ENCODE data around the gene SNORC.

The SNORC gene

GRCh38 chr2:232852676-232853075 lies 17.4 kb upstream of the SNORC start:
- no peaks in the 10 kb centered on the region for H3K79me2 ChIP-seq (ENCODE audit: insufficient read depth, low read depth)
- no peaks in the 10 kb centered on the region for H3K27me3 ChIP-seq (ENCODE audit: insufficient read depth, low read depth)
- H3K4me2 ChIP-seq, result no peak overlapping the region
- no peak overlapping the region for H3K4me3 ChIP-seq (IDR thresholded peaks at IDR 0.05; ENCODE audit: insufficient read depth, low read depth, low read length)
- no peak overlapping the region for H3K9ac ChIP-seq
- H2AFZ ChIP-seq (ENCODE audit: low read depth), result no peak overlapping the region
- no peaks in the 10 kb centered on the region; the same call in 1 of the 2 replicates for H3K36me3 ChIP-seq (ENCODE audit: insufficient read depth)
- no peak for TF ChIP-seq CTCF (conservative IDR thresholded peaks at IDR 0.05; ENCODE audit: low read depth, low read length)
- H4K20me1 ChIP-seq (ENCODE audit: insufficient read depth), result no peaks in the 10 kb centered on the region
- no peak overlapping the region for H3K27ac ChIP-seq
- H3K4me1 ChIP-seq (ENCODE audit: low read depth, poor library complexity, severe bottlenecking), result peaks cover 17% of the 10 kb centered on the region

DNA sequence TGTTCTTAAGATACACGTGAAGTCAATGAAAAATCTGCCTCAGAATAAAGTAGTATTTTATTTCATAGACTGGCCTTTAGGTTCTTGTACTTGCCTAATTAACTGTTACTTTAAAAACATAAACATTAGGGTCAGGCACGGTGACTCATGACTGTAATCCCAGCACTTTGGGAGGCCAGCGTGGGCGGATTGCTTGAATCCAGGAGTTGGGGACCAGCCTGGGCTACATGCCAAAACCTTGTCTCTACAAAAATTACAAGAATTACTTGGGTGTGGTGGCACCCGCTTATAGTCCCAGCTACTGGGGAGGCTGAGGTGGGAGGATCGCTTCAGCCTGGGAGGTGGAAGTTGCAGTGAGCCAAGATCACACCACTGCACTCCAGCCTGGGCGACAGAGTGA lies 16.0 kb upstream of the SNORC start:
- no peak overlapping the region for H3K27ac ChIP-seq
- no peaks in the 10 kb centered on the region; the same call in 1 of the 2 replicates for H3K36me3 ChIP-seq (ENCODE audit: insufficient read depth)
- no peak for TF ChIP-seq CTCF (conservative IDR thresholded peaks at IDR 0.05; ENCODE audit: low read depth, low read length)

GRCh38 chr2:232857158-232857563 lies 12.9 kb upstream of the SNORC start:
- no peak overlapping the region for H3K27ac ChIP-seq
- H3K27me3 ChIP-seq (ENCODE audit: insufficient read depth, low read depth), result no peaks in the 10 kb centered on the region
- H3K9ac ChIP-seq, result no peak overlapping the region
- H3K4me1 ChIP-seq (ENCODE audit: low read depth, poor library complexity, severe bottlenecking), result peaks cover 19% of the 10 kb centered on the region
- H3K79me2 ChIP-seq (ENCODE audit: insufficient read depth, low read depth), result no peaks in the 10 kb centered on the region
- no peak overlapping the region for H2AFZ ChIP-seq (ENCODE audit: low read depth)
- H3K4me3 ChIP-seq (IDR thresholded peaks at IDR 0.05; ENCODE audit: insufficient read depth, low read depth, low read length), result no peak overlapping the region
- H3K4me2 ChIP-seq, result no peak overlapping the region
- no peaks in the 10 kb centered on the region for H4K20me1 ChIP-seq (ENCODE audit: insufficient read depth)
- TF ChIP-seq CTCF (conservative IDR thresholded peaks at IDR 0.05; ENCODE audit: low read depth, low read length), result no peak
- H3K36me3 ChIP-seq (ENCODE audit: insufficient read depth), result no peaks in the 10 kb centered on the region; the same call in 1 of the 2 replicates

More for the DNA sequence above, 16.0 kb upstream of the SNORC start:
- no peak overlapping the region for H2AFZ ChIP-seq (ENCODE audit: low read depth)
- peaks cover 19% of the 10 kb centered on the region for H3K4me1 ChIP-seq (ENCODE audit: low read depth, poor library complexity, severe bottlenecking)
- no peak overlapping the region for H3K9ac ChIP-seq
- no peaks in the 10 kb centered on the region for H4K20me1 ChIP-seq (ENCODE audit: insufficient read depth)
- no peak overlapping the region for H3K4me2 ChIP-seq
- H3K27me3 ChIP-seq (ENCODE audit: insufficient read depth, low read depth), result no peaks in the 10 kb centered on the region
- H3K79me2 ChIP-seq (ENCODE audit: insufficient read depth, low read depth), result no peaks in the 10 kb centered on the region
- no peak overlapping the region for H3K4me3 ChIP-seq (IDR thresholded peaks at IDR 0.05; ENCODE audit: insufficient read depth, low read depth, low read length)

DNA sequence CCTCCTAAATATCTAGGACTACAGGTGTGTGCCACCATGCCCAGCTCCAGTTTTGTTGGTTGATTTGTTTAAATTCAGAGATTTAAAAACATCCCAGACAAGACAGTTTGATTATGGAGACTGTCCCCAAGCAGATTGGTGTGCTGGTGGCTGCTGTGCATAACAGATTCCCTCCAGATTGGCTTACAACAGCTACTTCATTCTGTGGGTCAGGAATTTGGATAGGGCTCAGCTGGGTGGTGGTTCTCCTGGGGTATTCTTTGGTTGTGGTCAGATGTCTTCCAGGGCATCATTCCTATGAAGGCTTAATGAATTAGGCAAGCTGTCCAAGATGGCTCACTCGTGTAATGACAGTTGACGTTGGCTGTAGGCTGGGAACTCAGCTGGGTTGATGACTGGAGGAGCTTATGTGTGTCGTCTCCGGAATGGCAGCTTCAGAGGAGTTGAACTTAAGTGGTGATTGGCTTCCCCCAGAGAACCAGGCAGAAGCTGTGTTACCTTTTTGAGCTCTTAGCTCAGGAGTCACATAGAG lies 10.6 kb upstream of the SNORC start:
- no peak for TF ChIP-seq CTCF (conservative IDR thresholded peaks at IDR 0.05; ENCODE audit: low read depth, low read length)
- H3K36me3 ChIP-seq (ENCODE audit: insufficient read depth), result no peaks in the 10 kb centered on the region; the same call in 1 of the 2 replicates
- H3K4me3 ChIP-seq (IDR thresholded peaks at IDR 0.05; ENCODE audit: insufficient read depth, low read depth, low read length), result no peak overlapping the region
- no peaks in the 10 kb centered on the region for H4K20me1 ChIP-seq (ENCODE audit: insufficient read depth)
- no peak overlapping the region for H3K4me2 ChIP-seq
- no peak overlapping the region for H3K9ac ChIP-seq
- H3K4me1 ChIP-seq (ENCODE audit: low read depth, poor library complexity, severe bottlenecking), result peaks cover 19% of the 10 kb centered on the region
- no peaks in the 10 kb centered on the region for H3K79me2 ChIP-seq (ENCODE audit: insufficient read depth, low read depth)
- no peak overlapping the region for H2AFZ ChIP-seq (ENCODE audit: low read depth)
- no peaks in the 10 kb centered on the region for H3K27me3 ChIP-seq (ENCODE audit: insufficient read depth, low read depth)
- H3K27ac ChIP-seq, result no peak overlapping the region
